GM19099 (cell line): ENCODE data around the gene CCR9.

Experiments used
- POLR2A ChIP-seq: IDR thresholded peaks from 3 replicates; pipeline ENCODE4 v1.6.1; 2011; ENCODE audit warnings: low read depth; ENCODE audit not compliant: insufficient read length; ENCODE audit errors: extremely low read depth

CCR9 gene, protein sequence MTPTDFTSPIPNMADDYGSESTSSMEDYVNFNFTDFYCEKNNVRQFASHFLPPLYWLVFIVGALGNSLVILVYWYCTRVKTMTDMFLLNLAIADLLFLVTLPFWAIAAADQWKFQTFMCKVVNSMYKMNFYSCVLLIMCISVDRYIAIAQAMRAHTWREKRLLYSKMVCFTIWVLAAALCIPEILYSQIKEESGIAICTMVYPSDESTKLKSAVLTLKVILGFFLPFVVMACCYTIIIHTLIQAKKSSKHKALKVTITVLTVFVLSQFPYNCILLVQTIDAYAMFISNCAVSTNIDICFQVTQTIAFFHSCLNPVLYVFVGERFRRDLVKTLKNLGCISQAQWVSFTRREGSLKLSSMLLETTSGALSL

DNA sequence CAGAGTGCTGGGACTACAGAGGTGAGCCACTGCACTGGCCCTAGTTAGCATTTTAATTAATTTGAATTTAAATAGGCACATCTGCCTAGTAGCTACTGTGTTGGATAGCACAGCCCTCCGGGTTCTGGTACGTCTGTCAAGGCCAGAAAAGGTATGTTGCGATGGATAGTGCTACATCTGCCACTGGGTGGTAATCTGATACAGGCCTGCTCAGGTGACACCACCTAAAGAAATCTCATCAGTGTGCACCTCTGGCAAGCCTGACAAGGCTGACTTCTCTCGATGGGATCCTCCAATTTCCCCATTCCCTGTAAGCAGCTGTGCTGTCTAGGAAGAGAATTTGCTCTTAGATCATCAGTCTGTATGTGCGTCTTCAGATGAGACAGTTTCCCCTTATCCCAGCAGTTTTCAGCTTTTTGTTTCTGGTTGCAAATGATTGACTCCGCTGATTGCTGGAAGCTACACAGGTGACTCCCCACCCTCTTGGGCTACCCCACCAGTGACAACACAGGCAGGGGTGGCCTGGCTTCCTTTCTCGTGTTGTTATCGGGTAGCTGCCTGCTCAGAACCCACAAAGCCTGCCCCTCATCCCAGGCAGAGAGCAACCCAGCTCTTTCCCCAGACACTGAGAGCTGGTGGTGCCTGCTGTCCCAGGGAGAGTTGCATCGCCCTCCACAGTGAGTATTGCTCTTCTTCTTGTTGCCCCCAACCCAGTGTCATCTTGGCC is at the start of gene CCR9:
CCR9 (plus strand) TSS at position 565 of the 727 bp plus-strand sequence. CDS start 8,391 bp downstream, outside the sequence.
- TF ChIP-seq POLR2A, result no peak

- TF ChIP-seq POLR2A, result no peak
These were observed 47.9 kb upstream of the CCR9 start for GRCh38 chr3:45838466-45838865.

- TF ChIP-seq POLR2A, result no peak
These were observed 45.0 kb upstream of the CCR9 start for GRCh38 chr3:45841420-45841756.

DNA sequence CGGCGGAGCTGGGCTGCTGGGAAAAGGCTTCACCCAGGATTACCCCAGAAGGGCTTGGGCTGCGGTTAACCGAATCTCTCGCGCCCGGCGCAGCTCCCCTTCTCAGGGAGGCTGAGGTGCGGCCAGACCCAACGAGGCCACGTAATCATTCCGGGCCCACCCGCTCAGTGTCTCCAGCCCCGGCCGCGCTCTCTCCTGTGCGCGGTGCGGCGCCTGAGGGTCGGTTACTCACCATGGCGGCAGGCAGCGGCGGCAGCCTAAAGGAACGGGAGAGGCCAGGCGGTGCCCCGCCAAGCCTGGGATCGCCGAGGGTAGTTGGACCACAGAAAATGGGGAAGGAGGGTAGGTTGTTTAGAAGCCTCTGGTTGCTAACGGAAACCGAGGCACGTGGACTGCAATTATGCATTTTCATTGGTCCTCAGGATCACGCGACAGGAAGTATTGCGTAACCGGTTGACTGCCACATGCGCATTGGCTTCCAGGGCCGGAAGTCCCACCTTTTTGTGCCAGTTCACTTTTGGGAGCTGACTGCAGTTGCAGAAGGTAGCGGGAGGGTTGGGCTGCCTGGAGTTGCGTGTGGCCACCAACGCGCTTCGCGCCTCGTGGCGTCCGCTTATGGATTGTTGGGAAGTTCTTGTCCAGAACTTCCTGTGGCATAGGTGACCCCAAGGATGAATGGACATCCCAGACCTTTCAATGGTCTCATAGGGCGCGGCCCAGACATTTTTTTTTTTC is 44.4 kb upstream of the CCR9 start, which contains the start of gene LZTFL1:
LZTFL1 (minus strand) TSS at position 363 of the 735 bp plus-strand sequence; CDS start at position 235, 128 bp downstream.
- peak; percentile 28 for TF ChIP-seq POLR2A

- no peak for TF ChIP-seq POLR2A
These were observed 43.3 kb upstream of the CCR9 start for GRCh38 chr3:45842851-45843625.

DNA sequence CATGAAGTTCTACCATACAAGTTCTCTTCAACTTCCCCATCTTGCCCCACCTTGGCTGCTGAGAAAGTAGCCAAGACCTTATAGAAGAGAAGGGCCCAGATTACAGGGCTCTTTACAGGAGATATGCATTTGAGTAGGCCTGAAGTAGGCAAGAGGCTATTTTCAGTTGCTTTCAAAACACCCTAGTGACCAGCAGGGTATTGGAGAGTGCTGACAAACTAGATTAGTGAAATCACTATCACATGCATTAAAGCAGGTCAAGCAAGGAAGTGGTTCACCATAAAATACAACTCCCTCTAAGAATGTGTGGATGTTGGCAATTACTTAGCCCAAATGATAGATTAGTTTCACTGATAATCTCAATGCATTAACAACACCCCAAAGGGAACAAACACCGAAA is 41.7 kb upstream of the CCR9 start:
- TF ChIP-seq POLR2A, result no peak

- TF ChIP-seq POLR2A, result no peak
These were observed 38.0 kb upstream of the CCR9 start for GRCh38 chr3:45848392-45848791.

- TF ChIP-seq POLR2A, result no peak
These were observed 33.5 kb upstream of the CCR9 start for GRCh38 chr3:45852828-45853227.

- TF ChIP-seq POLR2A, result no peak
These were observed 27.4 kb upstream of the CCR9 start for GRCh38 chr3:45858809-45859543.

DNA sequence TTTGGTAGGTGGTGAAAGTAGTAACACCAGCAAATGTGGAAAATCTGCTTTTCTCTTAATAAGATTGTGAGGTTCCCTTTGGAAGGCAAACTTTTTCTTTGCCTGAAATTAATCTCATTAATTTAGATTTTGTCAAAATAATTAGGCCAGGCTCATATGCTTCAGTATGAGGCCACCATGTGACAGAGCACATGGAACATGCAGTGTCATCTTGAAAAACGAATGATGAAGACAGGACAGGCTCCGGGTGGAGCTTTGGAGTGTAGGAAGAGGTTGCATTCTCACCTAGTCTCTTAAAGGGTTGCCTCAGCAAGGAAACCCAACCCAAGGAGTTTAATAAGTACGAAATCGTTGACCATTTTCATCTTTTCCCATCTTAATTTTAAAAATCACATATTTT is 25.9 kb upstream of the CCR9 start:
- TF ChIP-seq POLR2A, result no peak

DNA sequence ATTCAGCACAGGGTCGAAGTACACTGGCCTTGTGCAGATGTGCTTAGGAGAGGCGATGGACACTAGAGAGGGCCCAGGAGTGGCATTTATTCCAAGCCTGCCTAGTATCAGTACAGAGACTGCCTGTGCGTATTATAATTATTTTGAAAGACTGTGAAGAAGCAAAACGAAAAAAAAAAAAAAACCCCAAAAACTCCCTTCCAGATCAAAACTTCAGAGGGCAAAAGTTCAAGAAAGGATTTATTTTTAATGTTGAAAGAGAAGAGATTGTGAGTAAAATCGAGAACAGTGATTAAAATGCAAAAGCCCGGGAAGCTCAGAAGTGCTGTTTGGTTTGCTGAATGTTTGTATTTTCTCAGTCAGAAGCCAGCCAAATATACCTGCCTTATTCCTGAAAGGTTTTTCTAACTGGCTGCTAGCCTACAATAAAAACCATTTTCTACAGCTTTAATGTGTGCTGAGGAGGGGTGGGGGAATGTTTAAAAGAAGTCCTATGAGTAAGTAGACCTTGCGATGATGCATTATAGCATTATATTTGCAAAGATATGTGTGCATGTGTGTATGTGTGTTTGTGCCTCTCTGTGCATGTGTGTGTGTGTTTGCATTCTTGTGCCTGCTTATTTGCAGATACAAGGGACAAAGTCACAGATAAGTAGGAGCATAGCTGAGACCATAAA is 25.2 kb upstream of the CCR9 start:
- TF ChIP-seq POLR2A, result no peak

DNA sequence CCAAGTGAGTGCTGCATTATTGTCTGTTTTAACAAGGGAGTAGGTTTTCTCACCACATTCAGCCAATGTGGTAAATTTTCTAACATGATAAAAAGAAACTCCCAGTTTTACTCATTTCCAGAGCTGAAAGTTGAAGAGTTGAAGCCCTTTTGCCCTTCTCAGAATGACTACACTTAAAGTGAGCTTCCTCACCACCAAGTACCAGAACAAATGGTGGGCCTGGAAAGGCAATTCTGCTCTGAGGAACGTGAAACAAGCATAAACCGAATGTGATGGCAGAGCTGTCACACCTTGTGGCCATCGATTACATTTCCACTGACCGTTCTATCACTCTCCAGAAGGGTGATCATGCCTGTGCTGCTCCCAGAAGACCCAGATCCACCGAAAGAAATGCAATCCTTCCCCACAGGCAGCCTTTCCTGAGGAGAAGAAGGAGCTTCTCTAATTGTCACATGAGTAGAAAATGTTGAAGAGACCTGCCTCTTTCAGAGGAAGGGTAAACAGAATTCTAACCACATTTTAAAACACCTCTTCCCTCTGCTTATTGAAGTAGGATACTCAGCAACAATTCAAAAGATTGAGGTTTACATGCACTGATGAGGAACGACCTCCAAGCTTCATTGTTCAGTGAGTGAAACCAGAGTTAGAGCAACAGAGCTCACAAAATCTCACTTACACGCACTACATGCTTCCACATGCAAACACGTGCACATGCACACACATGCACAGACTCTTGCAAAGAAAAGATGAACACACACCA is 21.4 kb upstream of the CCR9 start:
- no peak for TF ChIP-seq POLR2A

- TF ChIP-seq POLR2A, result no peak
These were observed 20.8 kb upstream of the CCR9 start for GRCh38 chr3:45865563-45865962.

- no peak for TF ChIP-seq POLR2A
These were observed 18.1 kb upstream of the CCR9 start for GRCh38 chr3:45868213-45868612.

DNA sequence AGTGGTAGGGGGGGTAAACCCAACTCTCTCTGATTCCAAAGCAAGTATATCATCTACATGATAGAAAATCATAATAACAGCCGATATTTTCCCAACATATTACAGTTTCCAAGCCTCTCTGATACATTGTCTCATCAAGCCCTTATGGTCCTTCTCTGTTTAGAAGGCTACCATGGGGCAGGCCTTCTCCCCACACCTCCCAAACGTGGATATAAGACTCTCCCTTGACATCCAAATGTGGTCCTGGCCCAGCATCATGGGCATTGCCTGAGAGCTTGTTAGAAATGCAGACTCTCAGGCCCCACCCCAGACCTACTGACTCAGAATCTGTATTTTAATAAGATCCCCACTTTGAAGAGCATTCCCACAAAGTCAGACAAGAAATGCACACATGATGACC is 17.7 kb upstream of the CCR9 start:
- no peak for TF ChIP-seq POLR2A
